Effector memory CD4-positive, alpha-beta T cell (primary cell): ENCODE data around the gene HADHA.

Experiments
- DNase-seq, 3 donors: peaks; one replicate each; pipeline ENCODE4 v3.0.0-alpha.2; 2020
- H3K27ac ChIP-seq: 2 replicates; pipeline ENCODE4 v1.7.0; 2013; ENCODE audit warnings: mild to moderate bottlenecking, low read length, moderate library complexity; ENCODE audit not compliant: insufficient read depth, poor library complexity, severe bottlenecking
- H3K27me3 ChIP-seq: replicated peaks from 2 replicates; pipeline ENCODE4 v1.7.0; 2013; ENCODE audit warnings: mild to moderate bottlenecking, low read length; ENCODE audit not compliant: insufficient read depth, control insufficient read depth, poor library complexity, severe bottlenecking
- H3K36me3 ChIP-seq: 2 replicates; pipeline ENCODE4 v1.7.0; 2013; ENCODE audit warnings: mild to moderate bottlenecking, low read length, moderate library complexity; ENCODE audit not compliant: control insufficient read depth, insufficient read depth
- H3K4me1 ChIP-seq: 2 replicates; pipeline ENCODE4 v1.7.0; 2013; ENCODE audit warnings: low read length, mild to moderate bottlenecking; ENCODE audit not compliant: control insufficient read depth, insufficient read depth, poor library complexity, severe bottlenecking
- H3K4me3 ChIP-seq: 2 replicates; pipeline ENCODE4 v1.7.0; 2013; ENCODE audit warnings: low read length, low read depth, mild to moderate bottlenecking; ENCODE audit not compliant: insufficient read depth, poor library complexity, severe bottlenecking
- H3K9me3 ChIP-seq: 2 replicates; pipeline ENCODE4 v1.7.0; 2013; ENCODE audit warnings: mild to moderate bottlenecking, low read length, moderate library complexity; ENCODE audit not compliant: control insufficient read depth

The HADHA gene

DNA sequence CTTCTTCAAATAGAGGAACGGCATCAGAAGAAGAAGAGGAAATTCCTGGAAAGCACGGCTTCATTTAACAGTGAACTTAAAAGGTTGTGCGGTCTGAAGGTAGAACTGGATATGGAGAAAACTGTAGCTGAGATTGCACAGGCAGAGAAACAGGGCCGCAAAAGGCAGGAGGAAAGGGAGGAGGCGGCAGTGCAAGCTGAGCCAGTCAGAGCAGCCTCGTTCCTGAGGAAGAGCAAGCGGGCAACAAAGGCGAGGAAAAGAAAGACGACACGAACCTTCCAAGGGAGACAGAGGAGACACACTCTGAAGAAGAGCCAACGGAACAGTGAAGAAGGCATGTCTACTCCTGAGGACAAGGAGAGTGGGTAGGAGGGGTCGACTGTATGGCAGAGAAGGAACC lies 94.2 kb downstream of the HADHA start:
- H3K27ac ChIP-seq, result no peak overlapping the region
- H3K4me3 ChIP-seq, result no peak overlapping the region
- no peaks in the 10 kb centered on the region for H3K9me3 ChIP-seq
- peaks cover 7% of the 10 kb centered on the region for H3K27me3 ChIP-seq
- H3K36me3 ChIP-seq, result no peaks in the 10 kb centered on the region
- no peak for DNase-seq
- no peaks in the 10 kb centered on the region for H3K4me1 ChIP-seq

DNA sequence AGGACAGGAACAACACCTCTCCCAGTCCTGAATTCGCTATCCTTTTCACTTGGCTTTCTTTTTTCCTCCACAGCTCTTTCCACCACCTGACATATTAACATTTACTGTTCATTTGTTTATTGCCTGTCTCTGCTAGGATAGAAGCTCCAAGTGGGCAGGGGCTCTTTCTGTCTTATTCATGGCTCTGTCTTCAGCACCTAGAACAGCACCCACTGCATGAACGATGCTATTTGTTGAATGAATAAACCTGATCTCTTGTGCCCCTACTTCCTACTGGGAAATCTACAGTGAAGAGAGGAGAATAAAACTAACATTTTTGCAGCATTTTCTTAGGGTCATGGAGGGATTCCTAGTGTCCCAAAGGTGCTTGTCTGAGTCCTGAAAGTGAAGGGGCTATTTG lies 95.9 kb downstream of the HADHA start:
- Histone ChIP-seq H3K36me3 (no peaks in the 10 kb centered on the region), H3K9me3 (no peaks in the 10 kb centered on the region), H3K4me3 (no peak overlapping the region), H3K27ac (no peak overlapping the region), H3K27me3 (peaks cover 7% of the 10 kb centered on the region), H3K4me1 (no peaks in the 10 kb centered on the region)
- no peak for DNase-seq

DNA sequence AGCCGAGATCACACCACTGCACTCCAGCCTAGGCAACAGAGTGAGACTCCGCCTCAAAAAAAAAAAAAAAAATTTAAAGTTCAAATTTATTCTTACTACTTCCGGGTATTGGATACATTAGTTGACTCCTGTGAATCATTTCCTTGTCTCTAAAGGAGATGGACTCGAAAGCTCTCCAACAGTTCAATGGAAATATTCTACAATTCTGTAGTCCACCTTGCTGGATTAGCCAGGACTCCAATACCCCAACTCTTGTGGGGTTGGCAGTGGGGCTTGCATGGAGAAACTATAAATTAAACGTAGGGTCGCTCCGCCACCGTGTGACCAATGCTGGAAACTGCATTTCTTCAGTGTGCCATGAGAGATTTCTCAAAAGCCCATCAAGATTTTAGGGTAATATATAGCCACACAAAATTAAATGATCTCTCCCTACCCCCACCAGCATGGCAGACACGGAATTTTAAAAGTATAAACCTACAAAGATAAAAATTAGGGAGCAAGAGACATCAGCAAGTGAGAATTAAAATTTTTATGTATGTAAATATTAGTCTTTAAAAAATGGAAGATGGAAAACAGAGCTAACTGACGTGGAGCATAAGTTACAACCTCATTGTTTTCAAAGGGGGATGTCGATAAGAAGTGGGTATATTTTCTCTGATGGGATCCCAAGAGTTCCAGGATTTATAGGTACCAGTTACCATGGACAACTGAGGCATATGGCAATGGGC lies 99.3 kb downstream of the HADHA start:
- peak; percentile 15 to 35 (median 32) for DNase-seq
- no peak overlapping the region for H3K4me3 ChIP-seq
- no peaks in the 10 kb centered on the region for H3K4me1 ChIP-seq
- no peak overlapping the region for H3K27ac ChIP-seq
- no peaks in the 10 kb centered on the region for H3K9me3 ChIP-seq
- no peaks in the 10 kb centered on the region for H3K36me3 ChIP-seq
- H3K27me3 ChIP-seq, result peaks cover under 1% of the 10 kb centered on the region

DNA sequence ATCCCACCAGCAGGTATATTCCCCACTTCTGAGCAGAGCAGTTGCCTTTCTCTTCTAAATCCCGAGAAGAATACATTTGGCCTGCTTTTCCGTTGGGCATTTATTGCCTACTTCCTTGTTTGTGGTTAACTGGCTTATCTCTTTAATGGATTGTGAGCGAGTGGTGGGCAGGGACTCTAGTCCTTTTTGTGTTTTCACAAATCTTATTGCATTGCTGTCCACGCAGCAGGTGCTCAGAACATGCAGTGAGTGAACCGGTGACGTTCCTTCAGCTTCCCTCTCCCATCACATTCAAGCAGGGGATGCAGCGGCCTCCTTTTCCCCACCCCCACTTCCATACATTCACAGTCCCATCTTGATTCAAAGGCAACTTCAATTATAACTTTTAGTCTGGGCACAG lies 100.4 kb downstream of the HADHA start:
- H3K27me3 ChIP-seq, result no peaks in the 10 kb centered on the region
- no peak overlapping the region for H3K4me3 ChIP-seq
- no peaks in the 10 kb centered on the region for H3K9me3 ChIP-seq
- H3K4me1 ChIP-seq, result no peaks in the 10 kb centered on the region
- H3K36me3 ChIP-seq, result no peaks in the 10 kb centered on the region
- no peak for DNase-seq
- no peak overlapping the region for H3K27ac ChIP-seq

DNA sequence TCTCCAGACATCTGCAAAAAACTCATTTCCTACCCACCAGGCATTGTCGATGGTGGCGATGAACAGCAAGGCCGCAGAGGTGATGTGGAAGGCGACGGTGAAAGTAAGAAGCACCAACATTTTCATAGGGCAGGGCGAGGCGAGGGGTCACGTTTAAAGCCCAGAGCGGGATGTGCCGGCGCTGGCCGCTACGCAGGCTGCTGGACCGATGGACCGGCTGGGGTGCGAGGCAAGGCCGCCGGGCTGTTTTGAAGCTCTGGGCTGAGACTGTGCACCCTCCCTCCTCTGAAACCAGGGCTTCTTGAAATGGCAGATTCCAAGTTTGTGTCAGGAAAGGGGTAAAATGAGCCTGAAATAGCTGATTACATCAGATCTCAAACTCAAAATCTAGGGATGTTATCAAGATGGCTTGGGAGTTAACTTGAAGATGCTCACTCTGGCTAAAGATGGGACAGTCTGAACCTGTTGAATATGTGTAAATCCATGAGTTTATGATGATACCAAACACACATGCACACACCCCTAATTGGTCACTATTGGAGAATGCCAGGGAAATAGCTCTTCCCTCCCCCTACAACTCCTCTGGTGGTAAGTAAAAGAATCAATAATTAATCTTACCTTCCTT lies 103.2 kb downstream of the HADHA start:
- H3K36me3 ChIP-seq, result no peaks in the 10 kb centered on the region
- H3K27ac ChIP-seq, result no peak overlapping the region
- no peaks in the 10 kb centered on the region for H3K4me1 ChIP-seq
- no peak overlapping the region for H3K4me3 ChIP-seq
- no peaks in the 10 kb centered on the region for H3K27me3 ChIP-seq
- no peak for DNase-seq
- no peaks in the 10 kb centered on the region for H3K9me3 ChIP-seq
